Psoas muscle (tissue), 8 donors: Measurements from ENCODE around the gene FBXL5. TPM values are rescaled to one million over a fixed set of nuclear protein-coding genes. Genes with fewer than 3 reads are reported as not detected.

Experiments
- ATAC-seq, 4 donors: fragments of 200-7000 bp; cut with Tn5 transposase; one replicate each; pipeline ENCODE4 v1.9.1; 2020; ENCODE audit warnings: moderate library complexity in 3 of 4, mild to moderate bottlenecking in 2 of 4
- DNase-seq, 2 donors: peaks; one replicate each; pipeline ENCODE4 v3.0.0-alpha.2; 2020
- H3K27ac ChIP-seq: fragments of 200-600 bp; one replicate; pipeline ENCODE4 v1.8.0; 2022
- H3K27me3 ChIP-seq, 3 donors: fragments of 200-600 bp in 1 of 3; one replicate each; pipeline versions ENCODE4 v1.6.1 to v1.8.0; 2013 to 2022; ENCODE audit warnings: low read length in 2 of 3, mild to moderate bottlenecking in 2 of 3, moderate library complexity in 1 of 3; ENCODE audit not compliant: insufficient read depth in 3 of 3
- H3K36me3 ChIP-seq, 2 donors: fragments of 200-600 bp in 1 of 2; one replicate each; pipeline versions ENCODE4 v1.6.1 to v1.8.0; 2013 to 2022; ENCODE audit warnings: low read depth in 1 of 2, mild to moderate bottlenecking in 1 of 2, moderate library complexity in 1 of 2; ENCODE audit not compliant: insufficient read depth in 1 of 2
- H3K4me1 ChIP-seq: fragments of 200-600 bp; one replicate; pipeline ENCODE4 v1.8.0; 2022
- H3K4me3 ChIP-seq: fragments of 200-600 bp; one replicate; pipeline ENCODE4 v1.8.0; 2022; ENCODE audit warnings: mild to moderate bottlenecking
- H3K9me3 ChIP-seq: fragments of 200-600 bp; one replicate; pipeline ENCODE4 v1.8.0; 2022
- CTCF ChIP-seq: fragments of 200-600 bp; IDR thresholded peaks from one replicate; pipeline ENCODE4 v1.8.0; 2022; ENCODE audit warnings: antibody characterized with exemption
- WGBS, 3 donors: extraction: QIAGEN DNeasy Blood & Tissue Kit; methylation state at CpG; one replicate each; pipeline versions ENCODE4 v1.1.6 to v1.1.7; 2013; 5-methylcytosine and 5-hydroxymethylcytosine counted together
- intact Hi-C, 2 donors: fragments of 100-400 bp; cut with DNase I; formaldehyde crosslinking; loops; one replicate each; pipeline versions ENCODE4 v1.11.0 to v1.14.2; 2022
- polyA plus RNA-seq, 3 donors: library from polyadenylated mRNA; stranded (reverse); fragments of 200-250 nt; gene quantifications; one replicate each; pipeline ENCODE4 v1.2.3, GENCODE V29; 2013
- total RNA-seq, 4 donors: library from RNA; stranded (reverse); fragmentation: NEBNext Ultra II Directional in 2 of 4; extraction: Animal tissue kit (Norgen Biotek cat#: 25700) in 2 of 4; gene quantifications; one replicate each; pipeline versions ENCODE4 v1.2.1 to v1.2.4, GENCODE V29; 2021 to 2023
- donor health status: healthy with polysubstance abuse.
- donor health status: DM: no; HTN: no; CAD: no; lungs with moderate emphysema.
- donor health status: Bipolar disorder and iron deficiency.
- donor health status: healthy.
- donor health status: DM: yes; HTN: yes; CAD: no.
- donor health status: DM: no; HTN: no; CAD: no.
- donor health status: DM: no; HTN: no; CAD: no.
- donor health status: DM: yes; HTN: yes; CAD: no.

Gene FBXL5
- total and polyA plus RNA-seq, 7 donors = 46.1 to 91.2 (median 56.8) TPM

- DNase-seq (no peak), ATAC-seq (no peak)
- no peaks in the 10 kb centered on the region for H3K27me3 ChIP-seq
- no peaks in the 10 kb centered on the region for H3K4me1 ChIP-seq
- no peaks in the 10 kb centered on the region for H3K9me3 ChIP-seq
- WGBS, 3 donors = 50 to 76% (median 62%) methylated on average over 3 of the region's 3 CpGs
- H3K27ac ChIP-seq = no peak overlapping the region
- H3K36me3 ChIP-seq = peaks cover 3 to 26% of the 10 kb centered on the region in 2 donors
- no peak for TF ChIP-seq CTCF
- no peak overlapping the region for H3K4me3 ChIP-seq
- intact Hi-C loops = no loop called here
Observed at GRCh38 chr4:15562114-15562513, 93.0 kb downstream of the FBXL5 start.

- intact Hi-C loops = no loop called here
- DNase-seq (no peak), ATAC-seq (no peak)
- Histone ChIP-seq H3K9me3 (no peaks in the 10 kb centered on the region), H3K4me3 (no peak overlapping the region), H3K27me3 (no peaks in the 10 kb centered on the region), H3K36me3 (peaks cover 0 to 13% of the 10 kb centered on the region in 2 donors), H3K4me1 (peaks cover 3% of the 10 kb centered on the region), H3K27ac (no peak overlapping the region)
- no peak for TF ChIP-seq CTCF
- 68 to 84% (median 74%) methylated on average over 2 of the region's 2 CpGs for WGBS, 3 donors
Observed at GRCh38 chr4:15558561-15558960, 96.6 kb downstream of the FBXL5 start.

- Histone ChIP-seq H3K36me3 (peaks cover 0 to 17% of the 10 kb centered on the region in 2 donors), H3K27ac (no peak overlapping the region), H3K4me3 (no peak overlapping the region), H3K9me3 (no peaks in the 10 kb centered on the region), H3K4me1 (peaks cover 3% of the 10 kb centered on the region), H3K27me3 (no peaks in the 10 kb centered on the region)
- 65 to 81% (median 68%) methylated on average over 2 of the region's 2 CpGs for WGBS, 3 donors
- ATAC-seq (no peak), DNase-seq (no peak)
- no peak for TF ChIP-seq CTCF
- intact Hi-C loops = no loop called here
Observed at GRCh38 chr4:15557786-15558550, 97.2 kb downstream of the FBXL5 start.

- no peak overlapping the region for H3K4me3 ChIP-seq
- H3K36me3 ChIP-seq = peaks cover 0 to 18% of the 10 kb centered on the region in 2 donors
- intact Hi-C loops = no loop called here
- H3K27ac ChIP-seq = no peak overlapping the region
- no peaks in the 10 kb centered on the region for H3K9me3 ChIP-seq
- TF ChIP-seq CTCF = no peak
- peaks cover 3% of the 10 kb centered on the region for H3K4me1 ChIP-seq
- no peaks in the 10 kb centered on the region for H3K27me3 ChIP-seq
- no peak for ATAC-seq
- WGBS, 3 donors = 91 to 95% (median 92%) methylated on average over 4 of the region's 4 CpGs
- DNase-seq = no peak
Observed at GRCh38 chr4:15556511-15557092, 98.6 kb downstream of the FBXL5 start.

Other genes with a start within 250 kb of the FBXL5 start
- 1 to 10 TPM in 1 of 4 donors, under 1 TPM in 3; 0.29 to 2.3 (median 0.53) TPM for gene C1QTNF7, start 227.3 kb downstream of the FBXL5 start, total RNA-seq
- gene C1QTNF7, start 227.3 kb downstream of the FBXL5 start, polyA plus RNA-seq = under 1 TPM; 0.20 to 0.59 (median 0.35) TPM
- gene CC2D2A, start 185.5 kb downstream of the FBXL5 start, total RNA-seq = 1 to 10 TPM; 1.8 to 4.7 (median 2.2) TPM
- gene CC2D2A, start 185.5 kb downstream of the FBXL5 start, polyA plus RNA-seq = 1 to 10 TPM; 1.6 to 2.3 (median 1.6) TPM
- gene FAM200B, start 26.5 kb upstream of the FBXL5 start, total RNA-seq = 10 to 100 TPM; 16.3 to 22.7 (median 19.7) TPM
- 10 to 100 TPM; 19.6 to 44.2 (median 23.4) TPM for gene FAM200B, start 26.5 kb upstream of the FBXL5 start, polyA plus RNA-seq
- gene BST1, start 47.7 kb upstream of the FBXL5 start, total RNA-seq = 1 to 10 TPM; 1.2 to 2.1 (median 1.3) TPM
- 1 to 10 TPM in 2 of 3 donors, under 1 TPM in 1; 0.98 to 1.5 (median 1.5) TPM for gene BST1, start 47.7 kb upstream of the FBXL5 start, polyA plus RNA-seq
- 1 to 10 TPM; 3.1 to 6.8 (median 4.5) TPM for gene CD38, start 123.0 kb upstream of the FBXL5 start, total RNA-seq
- 1 to 10 TPM; 1.5 to 4.6 (median 2.7) TPM for gene CD38, start 123.0 kb upstream of the FBXL5 start, polyA plus RNA-seq